HG03342 (cell line): Measurements from ENCODE around the gene FIGN.

Source experiments
- ATAC-seq: cut with Tn5 transposase; IDR thresholded peaks from one replicate; pipeline ENCODE4 v1.9.1; 2021; ENCODE audit warnings: mild to moderate bottlenecking, moderate library complexity; ENCODE audit not compliant: unreplicated experiment

Gene FIGN

DNA sequence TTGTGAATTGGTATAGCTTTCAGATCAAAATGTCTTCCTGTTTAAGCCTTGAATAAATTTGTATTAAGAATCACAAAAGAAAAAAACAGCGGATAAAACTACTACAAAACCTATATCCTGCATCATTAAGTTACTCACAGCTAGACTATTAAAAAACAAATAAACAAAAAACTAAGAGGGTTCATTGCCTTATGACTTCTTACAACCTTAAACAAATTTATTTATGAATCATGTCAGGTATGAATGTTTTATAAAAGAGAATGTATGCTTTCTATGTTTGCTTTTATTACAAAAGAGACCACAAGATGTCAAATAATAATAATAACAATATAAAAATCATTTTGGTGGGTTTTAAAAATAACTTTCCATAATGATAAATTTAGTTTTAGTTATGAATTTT is 109.6 kb downstream of the FIGN start:
- no peak for ATAC-seq

DNA sequence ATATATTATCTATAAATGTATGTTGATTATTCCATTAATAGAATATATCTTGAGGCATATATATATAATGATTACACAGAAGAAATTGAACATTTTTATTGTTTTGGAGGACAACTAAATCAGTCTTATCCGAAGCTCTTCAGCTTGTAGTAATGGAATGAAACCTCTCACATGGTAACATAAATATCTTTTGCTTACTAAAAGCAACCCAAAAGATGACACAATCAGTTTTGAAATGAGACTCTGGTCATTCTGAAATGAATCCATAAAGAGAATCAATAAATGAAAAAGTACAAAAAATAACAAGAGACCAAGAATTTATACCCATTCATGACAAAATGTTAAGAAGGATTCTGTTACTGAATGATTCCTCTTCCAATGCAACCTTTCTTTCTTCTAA is 110.2 kb downstream of the FIGN start:
- no peak for ATAC-seq

- ATAC-seq = no peak
Measured at GRCh38 chr2:163621445-163622004, 114.3 kb downstream of the FIGN start.

GRCh38 chr2:163617517-163617916 is 118.3 kb downstream of the FIGN start:
- ATAC-seq = no peak

- ATAC-seq = no peak
Measured at GRCh38 chr2:163613266-163613731, 122.5 kb downstream of the FIGN start.

DNA sequence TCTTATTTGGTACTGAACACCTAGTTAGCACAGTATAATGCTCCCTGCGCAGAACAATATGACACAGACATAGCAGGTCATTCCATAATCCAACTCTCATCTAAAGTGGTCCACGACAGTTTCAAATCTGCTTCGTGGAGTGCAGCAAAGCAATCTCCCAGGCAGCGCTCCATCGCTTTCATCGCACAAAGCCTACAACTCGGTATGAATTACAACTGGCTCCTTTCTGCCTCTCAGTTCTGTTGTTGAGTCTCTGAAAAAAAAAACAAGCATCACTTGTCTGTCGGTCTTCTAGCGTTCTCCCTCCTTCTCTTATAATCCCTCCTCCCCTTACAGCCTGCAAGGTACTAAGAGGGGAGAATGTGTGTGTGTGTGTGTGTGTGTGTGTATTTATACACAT is 123.5 kb downstream of the FIGN start:
- ATAC-seq = no peak

- no peak for ATAC-seq
Measured at GRCh38 chr2:163611557-163611906, 124.3 kb downstream of the FIGN start.

DNA sequence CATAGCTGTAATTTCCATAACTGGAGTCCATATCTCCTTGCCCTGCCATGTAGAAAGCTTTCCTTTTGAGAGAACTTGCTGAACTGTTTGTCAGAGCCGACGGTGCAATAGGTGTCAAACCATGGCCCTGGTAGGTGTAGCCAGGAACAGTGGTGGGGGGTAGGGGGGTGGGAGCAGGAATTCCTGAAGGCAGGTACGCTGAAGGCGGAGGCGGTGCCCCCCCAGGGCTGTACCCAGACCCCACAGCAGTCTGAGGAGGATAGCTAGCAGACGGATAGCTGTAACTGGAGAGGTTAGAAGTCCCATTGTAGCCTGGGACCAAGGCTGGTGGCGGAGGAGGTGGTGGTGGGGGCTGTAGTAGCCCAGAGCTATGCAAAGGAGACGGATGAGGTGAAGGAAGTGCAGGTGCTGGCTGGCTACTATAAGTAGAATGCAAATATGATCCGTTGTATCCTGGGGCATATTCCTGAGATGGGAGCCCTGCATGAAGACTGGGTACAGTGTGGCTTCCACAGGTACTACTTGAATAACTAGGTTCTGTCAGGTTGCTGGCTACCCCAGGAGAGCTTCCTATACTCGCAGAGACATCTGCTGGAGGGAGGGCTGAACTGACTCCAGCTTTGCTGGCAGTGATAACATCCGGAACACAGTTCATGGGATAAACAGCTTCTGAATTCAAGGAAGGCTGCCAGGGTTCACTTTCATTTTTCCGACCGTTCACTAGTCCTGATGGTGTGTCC is 124.8 kb downstream of the FIGN start:
- no peak for ATAC-seq

DNA sequence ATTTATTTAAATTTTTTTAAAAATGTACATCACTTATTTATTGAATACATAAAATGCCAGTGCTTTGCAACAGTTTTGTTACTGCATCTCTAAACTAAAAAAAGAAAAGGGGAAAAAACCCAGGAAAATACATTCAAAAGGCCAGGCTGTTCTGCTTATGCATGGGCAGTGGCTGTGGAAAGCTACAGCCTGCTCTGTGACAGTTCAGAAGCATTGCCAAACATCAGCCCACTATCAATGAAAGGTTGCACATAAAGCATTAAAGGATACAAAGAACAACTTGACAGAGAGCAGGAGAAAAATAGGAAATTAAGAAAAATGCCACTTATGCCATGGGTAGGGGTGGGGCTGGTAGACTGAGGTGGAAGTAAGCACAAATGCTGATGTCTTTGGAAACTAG is 128.2 kb downstream of the FIGN start:
- no peak for ATAC-seq

- no peak for ATAC-seq
Measured at GRCh38 chr2:163606878-163607277, 128.9 kb downstream of the FIGN start.

DNA sequence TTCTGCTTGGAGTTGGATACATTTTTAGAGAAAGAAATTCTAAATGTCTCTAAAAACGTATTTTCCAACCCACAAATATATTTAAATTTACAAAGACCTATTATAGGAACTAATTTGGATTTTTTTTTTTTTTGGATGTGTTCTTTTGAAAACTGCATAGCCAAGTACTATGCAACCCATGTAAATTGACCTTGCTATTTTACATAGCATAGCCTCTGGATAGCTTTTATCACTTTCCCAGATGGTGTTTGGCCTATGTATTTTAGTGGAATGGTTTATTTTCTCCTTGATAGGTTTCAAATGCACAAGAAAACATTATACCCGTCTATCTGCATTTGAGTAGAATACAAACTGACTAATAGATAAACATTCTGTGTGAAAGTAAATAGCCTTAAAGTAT is 130.0 kb downstream of the FIGN start:
- no peak for ATAC-seq

GRCh38 chr2:163604941-163605555 is 130.8 kb downstream of the FIGN start:
- no peak for ATAC-seq

- ATAC-seq = no peak
Measured at GRCh38 chr2:163602196-163602595, 133.6 kb downstream of the FIGN start.

DNA sequence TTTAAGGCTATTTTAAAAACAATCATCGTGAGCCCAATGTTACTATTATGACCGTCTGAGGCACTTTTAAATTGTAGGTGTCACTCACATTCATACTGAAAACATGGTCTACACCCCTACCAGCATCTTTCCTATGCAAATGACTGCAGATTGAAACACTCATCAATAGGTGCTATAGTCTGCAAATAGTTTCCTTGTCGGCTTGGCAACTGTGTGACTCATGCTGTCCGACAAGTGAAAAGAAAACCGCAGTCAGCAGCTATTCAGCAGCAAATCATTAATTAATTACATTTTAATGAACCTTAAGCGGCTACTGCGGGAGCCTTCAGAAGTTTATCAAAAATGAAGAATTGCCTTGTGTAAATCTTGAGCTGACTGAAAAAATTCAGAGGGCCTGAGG is 134.4 kb downstream of the FIGN start:
- no peak for ATAC-seq

DNA sequence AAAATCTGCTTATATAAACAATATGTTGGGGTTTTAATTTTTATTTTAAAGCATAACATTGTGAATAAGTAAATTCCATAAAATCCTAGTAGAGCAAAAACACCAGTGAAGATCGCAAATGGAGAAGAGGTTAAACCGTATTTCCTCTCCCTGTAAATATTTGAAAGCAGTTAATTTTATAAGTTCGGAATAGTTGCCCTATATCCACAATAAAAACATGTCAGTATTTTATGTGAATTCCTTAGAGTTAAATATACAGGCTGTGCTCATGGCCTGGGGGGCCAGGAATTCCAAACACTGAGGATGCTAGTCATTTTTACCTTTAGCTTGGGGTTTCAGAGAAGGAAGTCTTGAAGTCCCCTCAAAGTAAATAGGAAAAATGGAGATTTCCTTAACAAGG is 135.0 kb downstream of the FIGN start:
- no peak for ATAC-seq

DNA sequence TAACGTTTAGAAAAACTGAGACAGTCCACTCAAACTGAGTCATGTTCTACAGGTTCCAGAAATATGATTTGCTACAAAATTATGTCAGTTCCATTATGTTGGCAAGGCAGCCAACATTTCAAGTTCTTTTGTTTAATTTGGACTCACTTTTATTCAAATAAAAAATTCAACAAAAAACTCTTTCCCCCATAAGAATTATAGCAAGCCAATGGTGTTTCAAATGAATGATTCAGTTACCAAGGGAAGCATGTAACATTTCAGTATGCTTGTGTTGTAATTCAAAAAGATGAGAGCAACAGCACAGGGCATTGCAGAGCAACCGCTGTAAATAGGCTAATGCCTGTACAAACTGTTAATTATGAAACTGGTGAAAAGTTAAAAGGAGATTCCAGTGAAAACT is 140.8 kb downstream of the FIGN start:
- ATAC-seq = no peak

DNA sequence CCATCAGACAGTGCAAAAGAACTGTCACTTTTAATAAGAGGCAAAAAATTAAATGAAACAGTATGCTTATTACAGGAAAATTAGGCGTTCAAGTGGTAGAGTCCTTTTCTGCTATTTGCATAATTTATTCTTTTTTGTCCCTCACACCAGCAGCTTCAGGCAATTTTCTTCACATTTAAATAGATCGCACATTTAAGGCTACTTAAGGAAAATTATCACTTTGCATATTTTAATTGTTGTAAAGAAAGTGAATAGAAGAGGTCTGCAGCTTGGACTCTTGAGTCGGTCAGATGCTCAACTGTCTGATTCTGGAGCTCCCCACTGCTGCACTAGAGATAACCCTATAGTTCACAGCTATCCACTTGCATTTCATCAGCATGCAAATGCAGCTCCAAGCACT is 141.3 kb downstream of the FIGN start:
- no peak for ATAC-seq

- ATAC-seq = no peak
Measured at GRCh38 chr2:163593982-163594381, 141.8 kb downstream of the FIGN start.

DNA sequence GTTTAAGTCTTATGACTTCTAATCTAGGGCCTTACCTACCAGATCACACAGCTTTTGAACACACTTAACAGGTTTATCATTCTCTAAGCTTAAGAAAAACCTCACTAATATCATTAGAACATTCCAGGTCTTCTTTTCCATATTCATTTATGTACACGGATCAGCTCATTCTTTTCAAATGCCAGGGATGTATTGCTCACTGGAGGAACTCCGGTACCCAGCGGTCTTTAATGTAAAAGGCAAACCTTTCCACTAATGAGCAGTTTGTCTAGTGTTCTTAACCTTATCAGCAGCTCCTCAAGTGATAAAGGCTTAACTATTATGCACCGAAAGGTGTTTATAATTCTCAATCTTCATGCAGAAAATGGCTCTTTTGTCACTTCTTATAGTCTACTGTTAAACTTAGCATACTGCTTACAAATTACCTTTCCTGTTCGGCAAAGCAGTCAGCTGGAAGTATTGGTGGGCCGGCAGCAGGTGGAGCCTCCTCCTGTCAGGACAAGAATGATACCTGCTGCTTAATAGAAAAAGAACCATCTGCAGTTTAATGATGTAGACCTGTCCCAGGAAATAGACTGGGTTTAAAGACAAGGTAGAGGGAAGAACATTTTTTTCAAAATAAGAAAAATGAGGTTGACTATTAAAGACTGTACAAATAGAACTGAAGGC is 142.7 kb downstream of the FIGN start:
- no peak for ATAC-seq

- ATAC-seq = no peak
Measured at GRCh38 chr2:163591461-163591860, 144.3 kb downstream of the FIGN start.

DNA sequence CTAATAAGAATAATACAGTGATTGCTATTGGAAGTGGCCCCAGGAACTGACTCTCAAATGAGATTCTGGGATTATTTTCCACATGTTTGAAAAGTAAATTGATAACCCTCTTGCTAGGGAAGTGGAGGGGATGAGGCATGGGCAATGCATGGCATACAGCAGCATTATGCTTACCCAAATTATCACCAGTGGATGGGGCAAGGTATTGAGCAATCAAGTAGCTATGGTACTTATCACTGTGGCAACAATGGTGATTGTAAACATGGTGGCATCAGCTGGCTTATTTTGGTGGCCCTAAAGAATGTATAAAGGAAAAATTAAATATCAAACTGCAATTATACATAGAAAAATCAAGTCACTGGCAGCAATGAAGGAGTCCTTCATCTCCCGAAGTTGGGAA is 155.1 kb downstream of the FIGN start:
- ATAC-seq = no peak

DNA sequence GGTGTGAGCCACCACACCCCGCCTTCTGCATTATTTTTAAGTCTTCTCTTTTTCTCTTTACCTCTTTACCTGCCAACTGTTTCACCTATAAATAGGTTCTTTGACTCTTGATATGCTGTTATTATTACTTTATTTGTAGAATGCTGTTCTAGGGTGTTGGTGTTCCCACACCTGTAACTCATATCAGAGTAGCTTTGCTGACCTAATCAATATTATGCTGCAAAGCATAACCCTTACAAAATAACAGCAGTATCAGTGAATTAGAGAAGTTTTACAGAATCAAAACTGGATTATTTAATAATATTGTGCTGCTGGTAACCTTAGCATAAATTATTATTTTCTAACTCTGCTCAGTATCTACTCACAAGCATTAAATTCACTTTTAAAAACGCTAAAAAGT is 161.5 kb downstream of the FIGN start:
- ATAC-seq = no peak
